HG03039 (cell line): ENCODE data around the gene ASZ1.
"Not testable (repeated sequence)": the region's sequence is repeated elsewhere in the genome, so short reads cannot be mapped to it uniquely, and the experiment has no call there.

ENCODE experiments used
- ATAC-seq: cut with Tn5 transposase; IDR thresholded peaks from one replicate; pipeline ENCODE4 v1.9.1; 2021; ENCODE audit warnings: mild to moderate bottlenecking, moderate library complexity; ENCODE audit not compliant: unreplicated experiment

The ASZ1 gene, protein sequence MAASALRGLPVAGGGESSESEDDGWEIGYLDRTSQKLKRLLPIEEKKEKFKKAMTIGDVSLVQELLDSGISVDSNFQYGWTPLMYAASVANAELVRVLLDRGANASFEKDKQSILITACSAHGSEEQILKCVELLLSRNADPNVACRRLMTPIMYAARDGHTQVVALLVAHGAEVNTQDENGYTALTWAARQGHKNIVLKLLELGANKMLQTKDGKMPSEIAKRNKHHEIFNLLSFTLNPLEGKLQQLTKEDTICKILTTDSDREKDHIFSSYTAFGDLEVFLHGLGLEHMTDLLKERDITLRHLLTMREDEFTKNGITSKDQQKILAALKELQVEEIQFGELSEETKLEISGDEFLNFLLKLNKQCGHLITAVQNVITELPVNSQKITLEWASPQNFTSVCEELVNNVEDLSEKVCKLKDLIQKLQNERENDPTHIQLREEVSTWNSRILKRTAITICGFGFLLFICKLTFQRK

DNA sequence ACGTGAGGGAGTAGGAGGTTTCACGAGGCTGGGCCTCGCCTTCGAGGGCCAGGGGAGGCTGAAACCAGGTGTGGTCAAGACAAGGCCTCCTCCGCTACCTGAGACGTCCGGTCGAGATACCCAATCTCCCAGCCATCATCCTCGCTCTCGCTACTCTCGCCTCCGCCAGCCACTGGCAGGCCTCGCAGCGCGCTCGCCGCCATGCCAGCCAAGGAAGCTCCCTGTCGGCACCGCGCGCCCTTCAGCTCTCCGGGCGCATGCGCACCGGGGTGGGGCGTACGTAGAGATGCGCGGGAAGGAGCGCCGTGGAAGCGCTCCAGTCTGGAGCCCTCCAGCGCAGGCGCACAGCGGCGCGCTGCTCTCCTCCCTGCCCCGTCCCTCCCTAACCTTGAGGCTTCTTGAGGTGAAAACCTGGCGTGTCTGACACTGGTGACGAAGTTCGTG lies at the start of gene ASZ1:
ASZ1 (minus strand) TSS at position 236 of the 444 bp plus-strand sequence; CDS start at position 203, 33 bp downstream.
- no peak for ATAC-seq

DNA sequence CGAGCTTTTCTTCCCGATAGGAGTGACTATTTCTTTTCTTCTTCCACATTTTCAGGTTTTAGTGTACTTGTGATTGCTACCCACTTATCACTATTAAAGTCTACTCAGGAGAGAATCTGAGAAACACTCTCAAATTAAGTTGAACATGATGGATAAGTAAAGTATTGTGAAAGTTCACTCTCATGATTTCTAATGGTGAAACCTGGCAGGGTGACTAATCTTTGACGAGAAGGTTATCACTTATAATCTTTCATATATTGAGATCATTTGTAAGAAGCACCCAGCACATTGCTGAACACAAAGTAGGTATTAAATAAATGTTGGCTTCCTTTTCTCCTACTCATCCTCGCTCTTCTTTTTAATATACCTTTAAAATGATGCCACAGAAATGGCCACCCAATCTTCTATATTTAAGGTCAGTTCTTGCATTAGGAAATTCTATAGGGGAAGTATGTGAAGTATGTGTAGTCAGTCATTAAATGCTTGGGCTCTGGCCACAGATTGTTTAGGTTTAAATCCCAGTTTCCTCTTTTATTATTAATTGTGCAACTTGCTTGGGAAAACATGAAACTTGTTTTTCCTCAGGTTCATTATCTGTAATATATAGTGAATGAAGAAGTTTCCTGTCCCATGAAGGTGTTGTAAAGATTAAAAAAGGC lies 49.4 kb upstream of the ASZ1 start:
- no peak for ATAC-seq

DNA sequence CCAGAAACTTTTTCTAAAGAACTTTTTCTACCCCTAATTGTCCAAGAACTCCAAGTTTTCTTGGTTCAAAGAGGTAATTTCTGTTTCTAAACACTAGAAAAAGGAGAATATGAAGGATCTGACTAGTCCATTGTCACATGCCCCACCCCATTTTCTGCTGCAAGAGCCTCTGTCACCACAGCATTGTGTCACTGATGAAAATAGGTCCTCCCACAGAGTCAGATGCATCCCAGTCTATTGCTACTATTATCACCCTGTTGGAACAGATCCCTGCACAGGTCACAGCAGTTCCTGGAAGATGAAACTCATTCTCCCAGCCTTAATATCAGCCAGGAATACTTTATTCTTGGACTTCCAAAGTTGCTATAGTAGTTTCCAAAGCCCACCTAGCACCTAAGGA lies 45.0 kb upstream of the ASZ1 start:
- no peak for ATAC-seq

DNA sequence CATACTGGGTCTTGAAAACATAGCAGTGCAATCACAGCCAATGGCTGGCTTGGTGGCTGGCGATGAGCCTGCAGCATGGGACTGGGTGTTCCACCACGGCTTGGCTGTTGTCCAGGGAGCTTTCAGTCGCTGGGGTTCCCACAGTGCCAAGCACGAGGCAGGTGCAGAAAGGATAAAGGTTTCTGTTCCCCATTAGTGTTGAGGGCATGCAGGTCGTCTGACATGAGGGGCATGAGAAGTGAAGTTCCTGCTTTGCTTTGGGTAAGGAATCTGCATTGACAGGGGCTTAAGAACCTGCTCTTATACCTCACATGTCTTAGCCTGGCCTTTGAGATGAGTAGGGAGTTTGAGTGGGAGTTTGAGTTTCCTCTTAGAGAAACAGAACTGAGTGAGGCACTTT lies 43.5 kb upstream of the ASZ1 start:
- peak; percentile 60 for ATAC-seq

DNA sequence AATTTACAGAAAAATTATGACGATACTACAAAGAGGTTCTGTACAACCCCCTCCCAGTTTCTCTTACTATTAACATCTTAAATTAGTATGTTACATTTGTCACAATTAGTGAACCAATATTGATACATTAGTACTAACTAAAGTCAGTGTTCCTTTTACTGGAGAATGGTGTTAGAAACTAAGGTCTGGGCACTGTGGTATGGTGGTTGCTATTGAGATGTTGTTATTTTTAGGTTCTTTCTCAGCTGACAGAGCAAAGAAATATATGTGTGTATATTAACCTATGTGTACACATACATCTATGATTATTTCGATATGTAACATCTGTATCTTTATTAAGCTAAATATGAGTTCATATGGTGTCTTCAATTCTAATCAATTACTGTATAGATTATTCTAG lies 40.9 kb upstream of the ASZ1 start:
- ATAC-seq, result no peak

DNA sequence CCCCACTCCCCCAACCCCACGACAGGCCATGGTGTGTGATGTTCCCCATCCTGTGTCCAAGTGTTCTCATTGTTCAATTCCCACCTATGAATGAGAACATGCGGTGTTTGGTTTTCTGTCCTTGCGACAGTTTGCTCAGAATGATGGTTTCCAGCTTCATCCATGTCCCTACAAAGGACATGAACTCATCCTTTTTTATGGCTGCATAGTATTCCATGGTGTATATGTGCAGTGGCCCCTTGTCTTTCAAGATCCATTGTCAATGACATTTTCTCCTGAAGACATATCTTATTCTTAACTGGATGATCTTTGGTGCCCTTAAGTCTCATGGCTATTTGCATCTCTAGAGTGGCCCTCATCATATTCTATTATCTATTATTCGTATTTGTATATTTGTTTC lies 33.5 kb upstream of the ASZ1 start:
- ATAC-seq, result not testable (repeated sequence)

DNA sequence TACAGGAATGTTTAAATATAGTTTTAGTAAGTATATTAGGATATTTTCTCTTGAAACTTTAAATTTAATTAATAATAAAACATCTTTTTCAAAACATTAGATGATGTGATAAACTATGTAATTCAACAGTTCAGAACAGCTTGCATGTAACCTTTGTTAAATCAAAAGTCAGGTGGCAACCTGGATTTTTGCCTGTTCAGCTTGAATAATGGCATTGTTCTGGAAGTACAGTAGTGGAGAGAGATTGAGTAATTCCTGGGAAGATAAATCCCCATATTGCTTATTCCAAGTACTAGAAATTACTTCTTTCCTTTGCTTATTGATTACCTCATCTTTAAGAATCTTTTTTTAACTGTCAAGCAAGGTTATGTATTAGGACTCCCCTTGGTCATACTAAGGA lies 32.4 kb upstream of the ASZ1 start:
- no peak for ATAC-seq

DNA sequence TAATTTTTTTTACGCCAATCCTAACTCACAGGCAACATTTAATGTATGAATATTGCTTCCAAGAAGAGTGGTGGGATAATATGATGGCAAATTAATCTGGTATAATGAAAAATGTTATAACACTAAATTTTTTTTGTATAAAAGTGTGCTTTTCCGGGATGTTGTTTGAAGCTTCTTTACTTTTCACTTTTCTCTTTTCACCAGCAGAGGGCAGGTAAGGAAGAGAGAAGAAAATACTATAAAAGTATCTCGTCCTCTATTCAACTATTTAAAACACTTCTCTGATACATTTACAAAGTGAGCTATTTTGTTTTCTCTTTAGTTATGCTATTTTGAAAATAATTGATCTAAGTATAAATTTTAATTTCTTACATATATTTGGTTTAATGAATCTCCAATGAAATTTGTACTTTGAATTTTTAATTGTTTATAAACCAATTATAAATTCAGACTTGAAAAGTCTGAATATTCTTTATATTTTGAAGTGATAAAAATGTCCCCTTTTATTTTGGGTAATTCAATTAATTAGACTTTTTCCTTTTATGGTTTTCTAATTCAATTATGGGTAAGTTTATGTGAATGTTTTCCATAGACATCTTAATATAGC lies 31.8 kb upstream of the ASZ1 start:
- ATAC-seq, result no peak

DNA sequence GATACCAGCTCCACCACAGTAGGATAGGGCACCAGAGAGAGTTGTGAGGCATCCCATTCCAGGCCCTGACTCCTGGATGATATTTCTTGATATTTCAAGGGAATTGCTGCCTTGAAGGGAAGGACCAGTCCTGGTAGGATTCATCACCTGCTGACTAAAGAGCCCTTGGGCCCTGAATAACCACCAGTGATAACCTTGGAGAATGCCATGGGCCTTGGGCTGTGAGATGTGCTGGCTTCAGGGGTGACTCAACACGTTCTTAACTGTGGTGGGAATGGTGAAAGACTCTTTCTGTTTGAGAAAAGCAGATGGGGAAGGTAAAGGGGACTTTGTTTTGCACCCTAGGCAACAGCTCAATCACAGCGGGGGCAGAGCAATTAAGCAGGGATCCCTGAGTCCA lies 21.4 kb upstream of the ASZ1 start:
- ATAC-seq, result no peak

DNA sequence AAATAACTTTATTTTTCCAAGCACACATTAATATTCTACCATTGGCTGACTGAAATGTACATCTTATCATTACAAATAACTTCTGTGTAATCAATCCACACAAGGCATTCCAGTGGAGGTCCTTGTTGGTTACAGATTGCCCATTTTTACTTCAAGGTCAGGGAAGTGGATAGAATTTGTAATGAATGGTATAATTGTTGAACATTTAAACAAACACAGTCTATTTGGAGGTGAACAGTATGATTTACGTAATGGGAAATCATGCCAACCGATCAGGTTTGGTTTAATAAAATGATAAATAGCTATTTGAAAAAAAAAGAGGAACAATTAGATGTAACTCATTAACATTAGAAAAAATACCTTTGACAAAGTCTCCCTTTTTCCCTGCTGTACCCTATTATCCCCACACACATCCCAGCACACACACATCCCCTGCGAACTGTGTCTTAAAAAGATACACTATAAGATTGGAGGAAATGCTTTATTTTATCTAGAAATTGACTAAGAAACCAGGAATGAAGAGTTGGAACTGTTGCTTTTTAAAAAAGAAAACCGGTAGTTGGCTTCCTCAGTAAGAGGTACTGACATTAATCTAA lies 19.0 kb upstream of the ASZ1 start:
- no peak for ATAC-seq

DNA sequence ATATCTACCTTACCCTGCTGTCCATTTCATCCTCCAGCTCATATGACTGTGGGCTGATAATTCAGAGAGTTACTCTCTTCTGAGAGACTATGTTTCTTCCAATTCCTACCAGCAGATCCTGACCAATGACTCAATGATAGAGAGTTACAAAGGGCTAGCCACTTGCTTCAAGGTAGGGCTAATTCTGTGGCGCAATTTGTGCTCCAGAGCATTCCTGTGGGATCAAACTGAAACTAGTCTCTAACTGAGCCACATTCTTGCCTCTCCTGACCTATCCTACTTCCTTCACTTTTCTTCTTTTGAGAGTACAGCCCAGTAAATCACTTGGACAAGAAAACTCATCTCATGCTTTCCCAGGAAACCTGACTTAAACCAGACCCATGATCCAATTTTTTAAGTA lies 17.9 kb upstream of the ASZ1 start:
- ATAC-seq, result no peak

DNA sequence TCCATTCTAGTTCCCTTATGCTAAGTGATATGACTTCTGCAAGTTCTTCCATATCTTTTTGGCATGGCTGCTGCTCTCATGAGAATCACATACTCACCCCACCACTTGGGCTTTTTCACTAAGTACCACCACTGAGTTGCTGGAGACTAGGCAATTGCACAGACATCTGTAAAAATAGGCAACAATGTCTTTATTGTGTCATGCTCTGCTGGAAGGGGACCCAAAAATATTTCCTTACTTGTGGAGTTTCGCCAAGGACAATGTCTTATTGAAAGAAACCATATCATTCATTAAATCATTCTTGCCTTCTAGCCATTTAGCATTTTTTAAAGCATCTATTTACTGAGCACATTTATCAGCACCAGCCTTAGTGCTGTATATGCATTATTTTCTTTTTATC lies 17.4 kb upstream of the ASZ1 start:
- ATAC-seq, result no peak

DNA sequence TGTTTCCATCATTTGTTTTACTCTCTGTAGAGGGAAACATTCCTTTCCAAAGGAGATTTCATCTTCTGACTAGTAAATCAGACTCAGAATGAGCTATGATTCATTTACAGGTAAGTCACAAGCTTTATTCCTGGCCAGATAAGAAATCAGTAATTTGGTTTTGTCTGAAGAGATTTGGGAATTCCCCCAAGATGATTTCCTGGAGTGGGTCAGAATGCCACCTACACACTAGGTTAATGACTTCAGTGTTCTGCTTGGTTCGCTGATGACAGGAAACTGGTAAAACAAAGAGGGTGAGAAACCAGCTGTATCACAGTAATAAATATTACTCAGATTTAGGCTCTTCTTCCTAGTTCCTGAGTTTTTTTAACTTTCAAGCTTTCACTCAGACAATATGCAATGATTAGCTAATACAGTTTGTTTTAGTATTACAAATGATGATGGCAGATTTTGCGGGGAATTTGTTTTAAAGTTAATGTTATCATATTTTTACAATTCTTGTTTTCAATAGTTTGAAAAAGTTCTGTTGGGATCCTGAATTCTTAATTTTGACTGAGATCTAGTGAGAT lies 8.3 kb upstream of the ASZ1 start:
- ATAC-seq, result peak; percentile 95

DNA sequence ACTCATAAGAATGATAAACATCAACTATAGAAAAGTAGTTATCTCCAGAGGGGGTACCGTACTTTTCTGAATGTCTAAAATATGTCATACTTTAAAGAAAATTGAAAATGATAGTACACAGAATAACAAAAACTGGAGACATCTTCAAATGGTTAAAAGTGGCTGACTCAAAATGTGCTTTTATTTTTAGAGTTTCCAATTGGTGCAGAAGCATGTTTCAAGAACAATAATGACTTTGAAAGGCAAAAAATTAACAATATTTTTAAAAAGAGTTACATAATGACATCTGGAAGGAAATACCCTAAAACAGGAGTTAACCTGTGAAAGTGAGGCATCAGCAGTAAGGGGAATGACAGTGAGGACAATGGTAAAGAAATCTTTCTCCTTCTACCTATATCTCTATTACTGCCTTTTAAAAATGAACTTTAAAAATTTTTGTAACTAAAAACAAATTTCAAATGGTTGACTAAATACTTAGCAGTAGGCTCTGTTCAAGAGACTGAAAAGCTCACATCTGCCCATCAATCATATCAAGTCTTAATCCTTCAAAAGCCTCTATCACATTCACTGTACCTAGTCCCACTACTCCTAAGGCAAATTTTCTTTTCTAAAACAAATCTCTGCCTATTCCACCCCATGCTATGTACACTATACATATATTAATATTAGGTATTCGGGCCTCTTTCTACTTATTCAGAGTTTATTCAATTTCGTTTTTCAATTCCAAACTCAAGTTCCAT lies 3.0 kb downstream of the ASZ1 start:
- ATAC-seq, result peak; percentile 89

DNA sequence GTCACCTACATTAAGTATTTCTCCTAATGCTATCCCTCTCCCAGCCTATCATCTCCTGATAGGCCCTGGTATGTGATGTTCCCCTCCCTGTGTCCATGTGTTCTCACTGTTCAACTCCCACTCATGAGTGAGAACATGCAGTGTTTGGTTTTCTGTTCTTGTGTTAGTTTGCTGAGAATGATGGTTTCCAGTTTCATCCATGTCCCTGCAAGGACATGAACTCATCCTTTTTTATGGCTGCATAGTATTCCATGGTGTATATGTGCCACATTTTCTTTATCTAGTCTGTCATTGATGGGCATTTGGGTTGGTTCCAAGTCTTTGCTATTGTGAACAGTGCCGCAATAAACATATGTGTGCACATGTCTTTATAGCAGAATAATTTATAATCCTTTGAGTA lies 12.7 kb downstream of the ASZ1 start:
- not testable (repeated sequence) for ATAC-seq

DNA sequence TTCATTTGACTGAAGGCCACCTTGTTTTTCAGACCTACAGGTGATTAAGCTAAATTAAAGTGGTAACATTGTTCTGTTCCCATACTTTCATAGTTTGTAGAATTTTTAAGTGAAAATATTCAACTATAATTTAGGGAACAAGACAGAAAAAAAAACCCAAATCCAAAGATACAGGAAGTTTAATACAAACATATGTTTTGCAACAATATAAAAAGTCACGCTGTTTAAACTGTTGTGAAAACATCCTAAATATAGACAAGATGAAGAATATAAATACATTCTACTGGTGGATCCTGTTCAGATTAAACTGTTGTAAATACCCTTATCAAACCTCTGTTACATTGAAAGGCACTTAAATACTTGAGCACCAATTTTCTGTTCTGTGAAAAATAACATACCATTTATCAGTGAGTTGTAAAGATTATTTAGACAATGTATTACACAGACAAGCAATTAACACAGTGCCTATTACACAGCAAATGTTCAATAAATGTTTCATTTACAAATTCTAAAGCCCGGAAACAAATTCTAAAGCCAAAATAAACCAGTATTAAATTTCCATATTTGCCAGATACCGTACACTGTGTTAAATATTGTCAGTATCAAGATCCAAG lies 14.2 kb downstream of the ASZ1 start:
- no peak for ATAC-seq

DNA sequence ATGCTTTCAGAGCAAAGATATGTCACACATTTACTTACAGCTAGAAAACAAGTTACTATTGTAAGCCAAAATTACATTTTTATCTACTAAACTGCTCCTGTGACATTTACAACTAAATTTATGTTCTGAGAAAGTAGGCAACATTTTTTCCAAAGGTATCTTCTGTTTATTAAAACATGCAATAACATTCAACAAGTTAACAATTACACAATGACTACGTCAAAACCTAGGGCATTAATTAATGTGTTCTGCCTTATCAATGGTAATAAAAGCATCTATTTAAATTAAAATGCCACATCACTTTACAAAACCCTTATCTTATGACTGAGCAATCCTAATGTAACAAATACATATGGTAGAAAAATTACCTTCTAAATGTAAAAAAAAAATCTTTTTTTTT lies 14.9 kb downstream of the ASZ1 start:
- no peak for ATAC-seq

DNA sequence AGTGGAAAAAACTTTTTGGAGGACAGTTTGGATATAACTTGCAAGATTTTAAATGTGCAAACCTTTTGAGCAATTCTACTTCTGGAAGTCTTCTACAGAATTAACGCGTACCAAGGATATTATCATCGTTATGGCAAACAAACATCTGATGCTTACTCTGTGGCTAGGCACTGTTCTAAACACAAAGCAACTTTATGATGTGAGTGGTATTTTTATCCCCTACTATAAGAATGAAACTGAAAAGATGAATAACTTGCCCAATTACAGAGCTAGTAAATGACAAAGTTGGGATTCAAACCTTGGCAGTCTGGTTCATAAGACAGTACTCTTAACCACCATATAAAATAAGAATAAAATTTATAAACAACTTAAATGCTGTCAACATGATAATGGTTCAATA lies 15.8 kb downstream of the ASZ1 start:
- no peak for ATAC-seq

DNA sequence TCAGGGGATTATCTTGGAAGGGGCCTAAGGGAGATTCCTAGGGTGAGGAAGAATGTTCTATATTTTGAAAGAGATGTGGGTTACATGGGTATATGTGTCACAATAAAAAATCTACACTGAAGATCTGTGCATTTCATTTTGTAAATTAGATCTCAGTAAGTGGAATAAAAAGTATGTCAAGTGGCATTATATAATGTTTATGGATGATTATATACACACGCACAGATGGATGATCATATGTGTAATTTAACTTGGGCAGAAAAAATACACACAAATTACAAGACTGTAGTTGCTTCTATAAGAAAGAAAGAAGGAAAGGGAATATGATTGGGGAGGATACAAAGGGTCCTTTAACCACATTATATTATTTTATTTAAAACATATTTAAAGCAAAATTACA lies 18.5 kb downstream of the ASZ1 start:
- no peak for ATAC-seq

DNA sequence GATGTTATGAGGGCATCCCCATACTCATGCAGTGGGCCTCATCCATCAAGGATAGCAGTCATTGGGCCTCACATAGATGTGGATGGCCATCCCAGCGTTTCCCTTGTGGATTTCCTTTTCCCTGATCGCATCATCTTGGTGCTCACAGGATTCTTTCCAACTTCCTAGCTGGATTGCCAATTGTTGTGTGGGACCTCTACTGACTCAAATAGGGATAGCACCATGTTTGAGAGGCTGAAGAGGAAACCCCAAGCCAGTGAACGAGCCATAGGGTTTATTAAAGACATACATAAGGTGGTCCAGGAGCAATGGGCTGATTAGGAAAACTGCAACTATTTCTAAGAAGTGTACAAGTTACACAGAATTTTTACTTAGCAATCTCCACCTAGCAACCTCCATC lies 21.8 kb downstream of the ASZ1 start:
- ATAC-seq, result no peak
